GM12874 (cell line): ENCODE data around the gene HESX1.

Source experiments
- CTCF ChIP-seq: IDR thresholded peaks from 2 replicates; pipeline ENCODE4 v1.5.1; 2011; ENCODE audit warnings: low read depth, mild to moderate bottlenecking, control low read depth, low read length, moderate library complexity; ENCODE audit not compliant: insufficient read depth

The HESX1 gene

DNA sequence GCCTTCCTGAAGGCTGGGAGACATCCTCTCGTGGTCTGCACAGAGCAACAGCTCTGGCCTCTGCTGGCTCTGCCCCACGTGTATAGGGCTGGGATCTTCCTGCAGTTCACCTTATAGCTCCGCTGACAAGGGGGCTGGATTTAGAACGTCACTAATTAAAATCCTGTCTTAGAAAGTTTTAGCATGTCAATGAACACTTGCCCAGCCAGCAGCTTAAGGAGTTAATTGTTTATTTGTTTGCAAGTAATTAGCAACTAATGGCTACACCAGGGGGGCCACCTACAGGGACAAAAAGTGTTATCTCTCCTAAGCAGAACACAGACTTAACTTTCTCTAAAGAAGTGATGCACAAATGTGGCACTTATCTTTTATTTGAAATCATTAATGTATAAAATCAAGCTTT is at the start of gene HESX1:
TSS of gene HESX1 (minus strand) at position 84 of the 403 bp plus-strand sequence. CDS start at position 24, 60 bp downstream.
- TF ChIP-seq CTCF = no peak

- no peak for TF ChIP-seq CTCF
These were observed 45.2 kb upstream of the HESX1 start for GRCh38 chr3:57244946-57245345.

DNA sequence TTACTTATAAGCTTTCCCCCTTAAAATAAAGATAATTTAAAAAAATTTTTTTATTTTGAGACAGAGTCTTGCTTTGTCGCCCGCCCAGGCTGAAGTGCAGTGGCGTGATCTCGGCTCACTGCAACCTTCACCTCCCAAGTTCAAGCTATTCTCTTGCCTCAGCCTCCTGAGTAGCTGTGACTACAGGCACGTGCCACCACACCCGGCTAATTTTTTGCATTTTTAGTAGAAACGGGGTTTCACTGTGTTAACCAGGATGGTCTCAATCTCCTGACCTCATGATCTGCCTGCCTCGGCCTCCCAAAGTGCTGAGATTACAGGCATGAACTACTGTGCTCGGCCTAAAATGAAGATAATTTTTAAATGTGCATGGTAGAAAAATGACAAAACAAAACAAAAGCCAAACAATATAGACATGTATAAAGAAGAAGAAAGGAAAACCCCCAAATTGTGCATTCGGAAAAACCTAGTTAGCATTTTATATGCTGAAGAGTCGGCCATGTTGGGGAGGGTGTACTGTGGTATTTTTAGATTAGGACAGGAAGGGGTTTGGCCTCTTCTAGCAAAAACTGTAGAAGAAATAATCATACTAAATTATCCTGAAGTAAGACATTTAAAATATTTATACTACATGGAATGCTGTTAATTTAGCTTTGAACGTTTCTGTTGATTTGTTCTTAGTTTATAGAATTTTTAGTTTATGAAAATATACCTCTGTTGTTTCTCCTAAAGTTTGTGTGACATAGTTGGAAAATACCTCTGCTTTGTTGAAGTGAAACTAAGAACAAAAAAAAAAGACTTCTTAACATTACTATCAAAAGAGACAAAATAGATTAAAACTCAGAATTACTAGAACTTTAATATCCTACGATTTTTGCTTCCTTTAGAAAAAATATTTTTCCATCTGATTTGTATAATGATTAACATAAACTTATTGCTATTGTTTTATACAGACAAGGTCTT is 35.1 kb upstream of the HESX1 start:
- no peak for TF ChIP-seq CTCF

DNA sequence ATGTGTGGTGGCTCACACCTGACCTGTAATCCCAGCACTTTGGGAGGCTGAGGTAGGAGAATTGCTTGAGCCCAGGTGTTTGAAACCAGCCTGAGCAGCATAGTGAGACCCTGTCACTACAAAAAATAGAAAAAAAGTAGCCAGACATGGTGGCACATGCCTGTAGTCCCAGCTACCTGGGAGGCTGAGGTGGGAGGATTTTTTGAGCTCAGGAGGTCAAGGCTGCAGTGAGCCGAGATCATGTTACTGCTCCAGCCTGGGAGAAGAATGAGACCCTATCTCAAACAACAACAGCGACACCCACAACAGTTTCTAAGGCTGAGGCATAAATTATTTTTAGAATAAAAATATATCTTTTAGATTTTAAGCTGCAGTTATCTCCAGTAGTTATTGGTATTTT is 34.0 kb upstream of the HESX1 start:
- TF ChIP-seq CTCF = no peak

- no peak for TF ChIP-seq CTCF
These were observed 30.2 kb upstream of the HESX1 start for GRCh38 chr3:57230006-57230405.

DNA sequence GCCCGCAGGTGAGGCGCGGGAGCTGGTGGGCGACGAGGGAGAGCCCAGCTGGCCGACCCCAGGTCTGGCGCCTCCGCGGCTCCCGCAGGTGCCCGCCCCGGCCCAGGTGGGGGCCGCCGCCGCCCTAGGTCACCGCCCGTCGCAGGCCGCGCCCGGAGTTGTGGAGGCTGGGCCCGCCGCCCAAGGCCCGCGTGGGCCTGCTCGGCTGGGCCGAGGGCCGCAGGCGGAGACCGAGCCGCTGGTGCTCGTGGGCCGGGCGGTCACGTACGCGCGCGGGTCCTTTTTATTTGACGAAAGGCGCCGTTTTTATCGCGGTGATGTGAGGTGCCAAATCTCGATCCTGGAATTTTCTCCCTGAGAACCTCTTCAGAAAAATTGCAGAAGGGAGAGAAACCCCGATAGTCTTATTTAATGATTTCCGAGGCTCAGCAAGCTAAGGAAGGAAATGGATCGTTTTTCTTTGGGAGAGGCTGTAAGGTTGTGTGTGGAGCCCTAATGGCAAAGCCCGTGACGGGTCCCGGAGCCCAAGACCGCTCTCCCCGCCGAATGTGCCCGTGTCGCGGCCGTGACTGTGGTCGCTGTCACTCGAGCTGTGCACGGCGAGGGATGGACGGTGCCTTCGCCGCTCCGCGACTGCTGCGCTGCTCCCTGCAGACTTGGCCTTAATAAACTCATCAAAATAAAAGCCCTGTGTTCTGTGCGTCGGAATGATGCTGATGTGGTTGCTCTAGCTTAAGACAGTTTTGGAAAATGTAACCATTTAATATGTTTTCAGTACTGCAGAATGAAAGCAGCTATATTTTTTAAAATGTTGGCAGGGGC is 28.4 kb upstream of the HESX1 start:
- no peak for TF ChIP-seq CTCF
